ENCODE results near the gene RIPOR2.

DNA sequence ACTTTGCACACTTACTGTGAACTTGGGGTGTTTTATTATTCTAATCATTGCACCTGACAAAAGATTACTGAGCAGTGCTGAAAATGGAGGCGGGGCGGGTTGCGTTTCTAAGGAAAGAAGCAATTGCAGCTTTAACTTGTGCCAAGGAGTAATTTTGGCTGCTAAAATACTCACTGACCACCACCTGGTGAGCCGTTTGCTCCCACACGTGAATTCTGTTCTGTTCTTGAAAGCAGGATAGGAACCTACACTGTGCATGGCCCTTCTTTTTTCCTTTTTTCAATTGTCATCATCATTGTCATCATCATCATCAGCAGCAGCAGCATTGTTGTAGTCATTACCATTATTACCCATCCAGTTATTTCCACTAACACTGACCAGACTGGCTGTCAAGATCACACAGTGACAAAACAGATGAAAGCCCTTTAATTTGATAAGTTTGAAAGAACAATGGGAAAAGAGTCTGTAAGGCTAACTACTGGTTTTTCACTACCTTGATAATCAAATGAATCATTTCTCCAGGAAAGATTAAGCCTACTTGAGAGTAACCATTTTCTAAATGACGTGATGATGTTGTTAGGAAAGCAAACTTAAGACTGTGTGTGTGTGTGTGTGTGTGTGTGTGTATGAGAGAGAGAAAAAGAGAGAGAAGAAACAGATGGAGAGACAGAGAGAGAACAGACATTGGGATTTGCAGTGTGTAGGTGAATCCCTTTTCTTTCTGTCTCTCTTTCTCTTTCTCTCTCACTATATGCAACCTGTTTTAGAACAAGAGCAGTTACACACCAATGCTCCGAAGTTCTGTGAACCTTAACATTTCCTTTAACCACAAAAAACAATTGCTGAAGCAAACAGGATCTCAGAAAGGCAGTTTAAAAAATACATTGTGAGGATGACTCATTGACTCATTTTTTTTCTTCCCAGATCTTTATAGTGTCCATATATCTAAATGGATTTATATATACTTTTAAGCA lies 3.8 kb downstream of the RIPOR2 start:
- TF ChIP-seq CTCF (conservative IDR thresholded peaks at IDR 0.05; ENCODE audit: low read depth in 2 of 2) (no peak), JUNB (IDR thresholded peaks at IDR 0.05; ENCODE audit: unreplicated experiment) (no peak)

Data from GM23338 (cell line).